DND-41 (cell line): ENCODE measurements around the gene EPN1.

Source experiments
- CTCF ChIP-seq: IDR thresholded peaks from 2 replicates; pipeline ENCODE4 v1.5.1; 2012; ENCODE audit warnings: borderline replicate concordance, low read length, moderate library complexity, mild to moderate bottlenecking; ENCODE audit not compliant: poor library complexity, severe bottlenecking; ENCODE audit errors: extremely low read depth
- EZH2 ChIP-seq: IDR thresholded peaks from 3 replicates; pipeline ENCODE4 v1.6.1; 2012; ENCODE audit warnings: borderline replicate concordance, low read depth, mild to moderate bottlenecking, moderate library complexity, low read length, inconsistent platforms; ENCODE audit not compliant: severe bottlenecking

- no peak for TF ChIP-seq CTCF
- no peak for TF ChIP-seq EZH2
Observed at GRCh38 chr19:55654868-55655647, 20.0 kb upstream of the EPN1 start, which contains the start of gene U2AF2.
